GM12878 (cell line): ENCODE results near the gene CES4A. TPM values are rescaled to one million over a fixed set of nuclear protein-coding genes. Genes with fewer than 3 reads are reported as not detected.
A peak's percentile ranks its signal among the peaks of the same experiment; 100 is the strongest.

Source experiments
- BCL11A ChIP-seq: IDR thresholded peaks from 2 replicates; pipeline ENCODE4 v1.6.1; 2011; ENCODE audit warnings: low read depth, low read length
- FOXM1 ChIP-seq: IDR thresholded peaks from 2 replicates; pipeline ENCODE4 v1.6.1; 2012; ENCODE audit warnings: low read depth, mild to moderate bottlenecking, inconsistent platforms, low read length, moderate library complexity
- IKZF2 ChIP-seq, 2 experiments: fragments of 450-650 bp; IDR thresholded peaks; 2 replicates each; pipeline ENCODE4 v1.6.1; 2017; ENCODE audit warnings: mild to moderate bottlenecking in 2 of 2, moderate library complexity in 2 of 2
- JUNB ChIP-seq: IDR thresholded peaks from 2 replicates; pipeline ENCODE4 v1.6.1; 2016; ENCODE audit warnings: antibody characterized with exemption, mild to moderate bottlenecking
- JUND ChIP-seq: IDR thresholded peaks from 2 replicates; pipeline ENCODE4 v1.6.1; 2012; ENCODE audit warnings: low read depth, mild to moderate bottlenecking, low read length, improper control_type of control experiment, moderate library complexity
- KAT2A ChIP-seq: conservative IDR thresholded peaks from 2 replicates; pipeline ENCODE4 v1.6.1; 2011; ENCODE audit warnings: low read depth, low read length; ENCODE audit not compliant: control insufficient read depth
- LARP7 ChIP-seq: fragments of 450-650 bp; IDR thresholded peaks from 2 replicates; pipeline ENCODE4 v1.6.1; 2017; ENCODE audit warnings: mild to moderate bottlenecking
- MEF2A ChIP-seq: IDR thresholded peaks from 2 replicates; pipeline ENCODE4 v1.6.1; 2011; ENCODE audit warnings: low read depth, mild to moderate bottlenecking, low read length, moderate library complexity; ENCODE audit not compliant: insufficient read depth
- MEF2B ChIP-seq: fragments of 450-650 bp; IDR thresholded peaks from 2 replicates; pipeline ENCODE4 v1.6.1; 2018; ENCODE audit warnings: mild to moderate bottlenecking, moderate library complexity; ENCODE audit not compliant: partially characterized antibody, poor library complexity, severe bottlenecking
- NFXL1 ChIP-seq: fragments of 450-650 bp; IDR thresholded peaks from 2 replicates; pipeline ENCODE4 v1.6.1; 2017; ENCODE audit warnings: antibody characterized with exemption, mild to moderate bottlenecking, borderline replicate concordance
- NR2F1 ChIP-seq: fragments of 450-650 bp; conservative IDR thresholded peaks from 2 replicates; pipeline ENCODE4 v1.6.1; 2017; ENCODE audit warnings: mild to moderate bottlenecking
- POLR2AphosphoS2 ChIP-seq: IDR thresholded peaks from 2 replicates; pipeline ENCODE4 v1.6.1; 2011; ENCODE audit warnings: low read depth, mild to moderate bottlenecking, low read length, improper control_type of control experiment, moderate library complexity
- POU2F2 ChIP-seq: IDR thresholded peaks from 3 replicates; pipeline ENCODE4 v1.6.1; 2011; ENCODE audit warnings: low read depth, mild to moderate bottlenecking, low read length, borderline replicate concordance
- RCOR1 ChIP-seq: conservative IDR thresholded peaks from 2 replicates; pipeline ENCODE4 v1.6.1; 2012; ENCODE audit warnings: low read depth, low read length, improper control_type of control experiment
- SP1 ChIP-seq: IDR thresholded peaks from one replicate; pipeline ENCODE4 v1.6.1; 2011; ENCODE audit warnings: low read depth, low read length
- TCF12 ChIP-seq: IDR thresholded peaks from 2 replicates; pipeline ENCODE4 v1.6.1; 2011; ENCODE audit warnings: low read depth, mild to moderate bottlenecking, low read length
- polyA plus RNA-seq, 11 experiments: library from polyadenylated mRNA; depleted of rRNA in 4 of 11; unstranded in 6 of 11; stranded (reverse) in 5 of 11; fragments of >200 nt; fragmentation: Nextera tagmentation in 4 of 11; fragmentation: Illumina TruSeq in 1 of 11; extraction: Ambion mirVana in 4 of 11; extraction: Trizol in 1 of 11; gene quantifications; 1 replicate in 1 of 11; 2 replicates in 10 of 11; pipeline versions ENCODE4 v1.2.1 to v1.2.3, GENCODE V29; 2011 to 2016; ENCODE audit warnings: inconsistent platforms in 2 of 11, missing spikeins in 2 of 11, low read depth in 1 of 11
- total RNA-seq, 4 experiments: library from RNA; depleted of rRNA in 3 of 4; stranded (reverse); fragments of >200 nt in 3 of 4; fragmentation: Illumina TruSeq in 1 of 4; extraction: Trizol in 1 of 4; gene quantifications; 2 replicates each; pipeline versions ENCODE4 v1.2.1 to v1.2.3, GENCODE V29; 2013 to 2021
- TF ChIP-seq, protein P1 (sequence below): fragments of 450-650 bp; IDR thresholded peaks from 2 replicates; pipeline ENCODE4 v1.6.1; 2016; ENCODE audit warnings: mild to moderate bottlenecking, moderate library complexity, borderline replicate concordance
- TF ChIP-seq, protein P2 (sequence below): IDR thresholded peaks from 2 replicates; pipeline ENCODE4 v1.6.1; 2012; ENCODE audit warnings: low read depth, low read length, improper control_type of control experiment
- TF ChIP-seq, protein P3 (sequence below): fragments of 450-650 bp; IDR thresholded peaks from 2 replicates; pipeline ENCODE4 v1.6.1; 2016; ENCODE audit warnings: mild to moderate bottlenecking
- TF ChIP-seq, protein P4 (sequence below): fragments of 450-650 bp; IDR thresholded peaks from 2 replicates; pipeline ENCODE4 v1.6.1; 2017; ENCODE audit warnings: mild to moderate bottlenecking, moderate library complexity

CES4A gene
- total and polyA plus RNA-seq, 10 of the 15 experiments (the other 5 are each of a cell fraction or from before 2014, with no cell fraction given) = 0.05 to 5.0 (median 2.1) TPM

DNA sequence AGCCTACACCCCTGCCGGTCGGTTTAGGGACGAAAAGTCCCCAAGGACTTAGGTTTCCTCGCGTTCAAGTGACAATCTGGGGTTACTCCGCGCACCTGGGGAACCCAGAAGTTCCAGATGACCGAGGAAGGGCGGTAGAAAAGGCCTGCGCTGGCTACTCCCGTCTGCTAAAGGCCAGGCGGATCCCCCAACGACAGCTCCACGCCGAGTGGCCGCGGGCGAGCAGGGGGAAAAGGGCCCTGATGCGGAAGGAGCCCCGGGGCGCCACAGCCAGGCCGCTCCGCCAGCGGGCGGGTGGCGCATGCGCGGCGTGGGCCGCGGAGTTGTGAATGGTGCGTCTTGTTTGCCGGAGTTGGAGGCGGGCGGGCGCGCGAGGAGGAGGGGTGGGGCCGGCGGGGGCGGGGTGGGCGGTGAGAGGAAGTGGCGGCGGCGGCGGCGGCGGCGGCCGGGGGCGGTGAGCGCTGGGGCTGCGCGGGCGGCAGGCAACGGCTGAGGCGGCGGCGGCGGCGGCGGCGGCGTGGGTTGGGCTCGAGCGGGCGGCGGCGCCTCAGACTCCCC lies 40.4 kb downstream of the CES4A start, which contains the start of gene CBFB (continued):
- TF ChIP-seq, protein P1, sequence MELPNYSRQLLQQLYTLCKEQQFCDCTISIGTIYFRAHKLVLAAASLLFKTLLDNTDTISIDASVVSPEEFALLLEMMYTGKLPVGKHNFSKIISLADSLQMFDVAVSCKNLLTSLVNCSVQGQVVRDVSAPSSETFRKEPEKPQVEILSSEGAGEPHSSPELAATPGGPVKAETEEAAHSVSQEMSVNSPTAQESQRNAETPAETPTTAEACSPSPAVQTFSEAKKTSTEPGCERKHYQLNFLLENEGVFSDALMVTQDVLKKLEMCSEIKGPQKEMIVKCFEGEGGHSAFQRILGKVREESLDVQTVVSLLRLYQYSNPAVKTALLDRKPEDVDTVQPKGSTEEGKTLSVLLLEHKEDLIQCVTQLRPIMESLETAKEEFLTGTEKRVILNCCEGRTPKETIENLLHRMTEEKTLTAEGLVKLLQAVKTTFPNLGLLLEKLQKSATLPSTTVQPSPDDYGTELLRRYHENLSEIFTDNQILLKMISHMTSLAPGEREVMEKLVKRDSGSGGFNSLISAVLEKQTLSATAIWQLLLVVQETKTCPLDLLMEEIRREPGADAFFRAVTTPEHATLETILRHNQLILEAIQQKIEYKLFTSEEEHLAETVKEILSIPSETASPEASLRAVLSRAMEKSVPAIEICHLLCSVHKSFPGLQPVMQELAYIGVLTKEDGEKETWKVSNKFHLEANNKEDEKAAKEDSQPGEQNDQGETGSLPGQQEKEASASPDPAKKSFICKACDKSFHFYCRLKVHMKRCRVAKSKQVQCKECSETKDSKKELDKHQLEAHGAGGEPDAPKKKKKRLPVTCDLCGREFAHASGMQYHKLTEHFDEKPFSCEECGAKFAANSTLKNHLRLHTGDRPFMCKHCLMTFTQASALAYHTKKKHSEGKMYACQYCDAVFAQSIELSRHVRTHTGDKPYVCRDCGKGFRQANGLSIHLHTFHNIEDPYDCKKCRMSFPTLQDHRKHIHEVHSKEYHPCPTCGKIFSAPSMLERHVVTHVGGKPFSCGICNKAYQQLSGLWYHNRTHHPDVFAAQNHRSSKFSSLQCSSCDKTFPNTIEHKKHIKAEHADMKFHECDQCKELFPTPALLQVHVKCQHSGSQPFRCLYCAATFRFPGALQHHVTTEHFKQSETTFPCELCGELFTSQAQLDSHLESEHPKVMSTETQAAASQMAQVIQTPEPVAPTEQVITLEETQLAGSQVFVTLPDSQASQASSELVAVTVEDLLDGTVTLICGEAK = peak; percentile 64
- TF ChIP-seq NR2F1 = peak; percentile 8; the same call in 1 of the 2 replicates
- TF ChIP-seq NFXL1 = no peak
- TF ChIP-seq SP1 = peak; percentile 9
- TF ChIP-seq JUNB = no peak
- peak; percentile 94 for TF ChIP-seq MEF2B
- no peak for TF ChIP-seq MEF2A
- no peak for TF ChIP-seq JUND
- no peak for TF ChIP-seq BCL11A
- TF ChIP-seq, protein P2, sequence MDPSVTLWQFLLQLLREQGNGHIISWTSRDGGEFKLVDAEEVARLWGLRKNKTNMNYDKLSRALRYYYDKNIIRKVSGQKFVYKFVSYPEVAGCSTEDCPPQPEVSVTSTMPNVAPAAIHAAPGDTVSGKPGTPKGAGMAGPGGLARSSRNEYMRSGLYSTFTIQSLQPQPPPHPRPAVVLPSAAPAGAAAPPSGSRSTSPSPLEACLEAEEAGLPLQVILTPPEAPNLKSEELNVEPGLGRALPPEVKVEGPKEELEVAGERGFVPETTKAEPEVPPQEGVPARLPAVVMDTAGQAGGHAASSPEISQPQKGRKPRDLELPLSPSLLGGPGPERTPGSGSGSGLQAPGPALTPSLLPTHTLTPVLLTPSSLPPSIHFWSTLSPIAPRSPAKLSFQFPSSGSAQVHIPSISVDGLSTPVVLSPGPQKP = no peak
- no peak for TF ChIP-seq TCF12
- no peak for TF ChIP-seq FOXM1
- peak; percentile 47 to 76; a peak in 2 of 4 replicates for TF ChIP-seq IKZF2 (IDR thresholded peaks at IDR 0.05)
- TF ChIP-seq, protein P3, sequence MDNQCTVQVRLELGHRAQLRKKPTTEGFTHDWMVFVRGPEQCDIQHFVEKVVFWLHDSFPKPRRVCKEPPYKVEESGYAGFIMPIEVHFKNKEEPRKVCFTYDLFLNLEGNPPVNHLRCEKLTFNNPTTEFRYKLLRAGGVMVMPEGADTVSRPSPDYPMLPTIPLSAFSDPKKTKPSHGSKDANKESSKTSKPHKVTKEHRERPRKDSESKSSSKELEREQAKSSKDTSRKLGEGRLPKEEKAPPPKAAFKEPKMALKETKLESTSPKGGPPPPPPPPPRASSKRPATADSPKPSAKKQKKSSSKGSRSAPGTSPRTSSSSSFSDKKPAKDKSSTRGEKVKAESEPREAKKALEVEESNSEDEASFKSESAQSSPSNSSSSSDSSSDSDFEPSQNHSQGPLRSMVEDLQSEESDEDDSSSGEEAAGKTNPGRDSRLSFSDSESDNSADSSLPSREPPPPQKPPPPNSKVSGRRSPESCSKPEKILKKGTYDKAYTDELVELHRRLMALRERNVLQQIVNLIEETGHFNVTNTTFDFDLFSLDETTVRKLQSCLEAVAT = peak; percentile 81
- TF ChIP-seq, protein P4, sequence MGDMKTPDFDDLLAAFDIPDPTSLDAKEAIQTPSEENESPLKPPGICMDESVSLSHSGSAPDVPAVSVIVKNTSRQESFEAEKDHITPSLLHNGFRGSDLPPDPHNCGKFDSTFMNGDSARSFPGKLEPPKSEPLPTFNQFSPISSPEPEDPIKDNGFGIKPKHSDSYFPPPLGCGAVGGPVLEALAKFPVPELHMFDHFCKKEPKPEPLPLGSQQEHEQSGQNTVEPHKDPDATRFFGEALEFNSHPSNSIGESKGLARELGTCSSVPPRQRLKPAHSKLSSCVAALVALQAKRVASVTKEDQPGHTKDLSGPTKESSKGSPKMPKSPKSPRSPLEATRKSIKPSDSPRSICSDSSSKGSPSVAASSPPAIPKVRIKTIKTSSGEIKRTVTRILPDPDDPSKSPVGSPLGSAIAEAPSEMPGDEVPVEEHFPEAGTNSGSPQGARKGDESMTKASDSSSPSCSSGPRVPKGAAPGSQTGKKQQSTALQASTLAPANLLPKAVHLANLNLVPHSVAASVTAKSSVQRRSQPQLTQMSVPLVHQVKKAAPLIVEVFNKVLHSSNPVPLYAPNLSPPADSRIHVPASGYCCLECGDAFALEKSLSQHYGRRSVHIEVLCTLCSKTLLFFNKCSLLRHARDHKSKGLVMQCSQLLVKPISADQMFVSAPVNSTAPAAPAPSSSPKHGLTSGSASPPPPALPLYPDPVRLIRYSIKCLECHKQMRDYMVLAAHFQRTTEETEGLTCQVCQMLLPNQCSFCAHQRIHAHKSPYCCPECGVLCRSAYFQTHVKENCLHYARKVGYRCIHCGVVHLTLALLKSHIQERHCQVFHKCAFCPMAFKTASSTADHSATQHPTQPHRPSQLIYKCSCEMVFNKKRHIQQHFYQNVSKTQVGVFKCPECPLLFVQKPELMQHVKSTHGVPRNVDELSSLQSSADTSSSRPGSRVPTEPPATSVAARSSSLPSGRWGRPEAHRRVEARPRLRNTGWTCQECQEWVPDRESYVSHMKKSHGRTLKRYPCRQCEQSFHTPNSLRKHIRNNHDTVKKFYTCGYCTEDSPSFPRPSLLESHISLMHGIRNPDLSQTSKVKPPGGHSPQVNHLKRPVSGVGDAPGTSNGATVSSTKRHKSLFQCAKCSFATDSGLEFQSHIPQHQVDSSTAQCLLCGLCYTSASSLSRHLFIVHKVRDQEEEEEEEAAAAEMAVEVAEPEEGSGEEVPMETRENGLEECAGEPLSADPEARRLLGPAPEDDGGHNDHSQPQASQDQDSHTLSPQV = no peak
- TF ChIP-seq POLR2AphosphoS2 = peak; percentile 87
- TF ChIP-seq POU2F2 = peak; percentile 77; the same call in 2 of the 3 replicates
- peak; percentile 31; the same call in 1 of the 2 replicates for TF ChIP-seq LARP7
- TF ChIP-seq KAT2A = no peak
- TF ChIP-seq RCOR1 = no peak
